ENCODE measurements around the gene GTF2H1. TPM values are rescaled to one million over a fixed set of nuclear protein-coding genes. Genes with fewer than 3 reads are reported as not detected.
"Not testable (repeated sequence)": the region's sequence is repeated elsewhere in the genome, so short reads cannot be mapped to it uniquely, and the experiment has no call there.

GTF2H1 gene
- total RNA-seq, 1 donor from 2014 or later, result 40.8 TPM

GRCh38 chr11:18404062-18404461, 81.7 kb downstream of the GTF2H1 start:
- no peaks in the 10 kb centered on the region for H3K27me3 ChIP-seq
- DNase-seq (no peak), ATAC-seq (no peak)
- no peak for TF ChIP-seq CTCF (IDR thresholded peaks at IDR 0.05)
- no peaks in the 10 kb centered on the region for H3K4me1 ChIP-seq
- H3K4me3 ChIP-seq, result no peak overlapping the region
- no peaks in the 10 kb centered on the region for H3K9me3 ChIP-seq
- intact Hi-C loops (cut with DNase I), result no loop called here
- H3K36me3 ChIP-seq, result peaks cover 100% of the 10 kb centered on the region
- H3K27ac ChIP-seq, result no peak overlapping the region

GRCh38 chr11:18407400-18407799, 85.0 kb downstream of the GTF2H1 start:
- H3K4me1 ChIP-seq; ATAC-seq; H3K27ac ChIP-seq; H3K27me3 ChIP-seq; H3K4me3 ChIP-seq; intact Hi-C loops (cut with DNase I); H3K9me3 ChIP-seq; DNase-seq: not testable (repeated sequence)
- peaks cover 66% of the 10 kb centered on the region for H3K36me3 ChIP-seq

- Histone ChIP-seq H3K36me3 (peaks cover 53% of the 10 kb centered on the region), H3K27me3 (no peaks in the 10 kb centered on the region), H3K27ac (no peak overlapping the region), H3K4me3 (no peak overlapping the region), H3K4me1 (no peaks in the 10 kb centered on the region), H3K9me3 (no peaks in the 10 kb centered on the region)
- intact Hi-C loops (cut with DNase I), result no loop called here
- DNase-seq, result no peak
- ATAC-seq, result no peak
- TF ChIP-seq CTCF (IDR thresholded peaks at IDR 0.05), result no peak
Observed at GRCh38 chr11:18408558-18409291, 86.4 kb downstream of the GTF2H1 start.

- Histone ChIP-seq H3K27ac (no peak overlapping the region), H3K4me1 (no peaks in the 10 kb centered on the region), H3K9me3 (no peaks in the 10 kb centered on the region), H3K4me3 (no peak overlapping the region), H3K36me3 (no peaks in the 10 kb centered on the region), H3K27me3 (no peaks in the 10 kb centered on the region)
- DNase-seq (no peak), ATAC-seq (no peak)
- TF ChIP-seq CTCF (IDR thresholded peaks at IDR 0.05), result no peak
- intact Hi-C loops (cut with DNase I), result no loop called here
Observed at GRCh38 chr11:18416459-18416858, 94.1 kb downstream of the GTF2H1 start.

Small RNA genes lying within 50 kb of the gene (microRNA-seq; reads per million reads assigned to microRNA genes)
- not detected for gene MIR3159 (ENCODE audit: borderline microRNAs expressed)

Other genes starting within 250 kb of the GTF2H1 start
- gene SAAL1, start 216.5 kb upstream of the GTF2H1 start, total RNA-seq, result 8.8 TPM
- not detected for gene MRGPRX3, start 190.0 kb upstream of the GTF2H1 start, total RNA-seq
- not detected for gene MRGPRX4, start 149.7 kb upstream of the GTF2H1 start, total RNA-seq
- not detected for gene SAA4, start 85.8 kb upstream of the GTF2H1 start, total RNA-seq
- 4.2 TPM for gene SAA2, start 73.9 kb upstream of the GTF2H1 start, total RNA-seq
- 13.3 TPM for gene SAA1, start 56.3 kb upstream of the GTF2H1 start, total RNA-seq
- 33.0 TPM for gene HPS5, start 427 bp upstream of the GTF2H1 start, total RNA-seq
- gene LDHA, start 72.0 kb downstream of the GTF2H1 start, total RNA-seq, result 231 TPM
- gene LDHC, start 89.8 kb downstream of the GTF2H1 start, total RNA-seq, result not detected
- not detected for gene LDHAL6A, start 133.3 kb downstream of the GTF2H1 start, total RNA-seq
- gene TSG101, start 204.4 kb downstream of the GTF2H1 start, total RNA-seq, result 46.6 TPM

All from upper lobe of right lung (tissue), 1 donor.